MM.1S (cell line): ENCODE data around the gene NFAM1.

Experiments
- CTCF ChIP-seq: fragments of 300-600 bp; sonication (generic); IDR thresholded peaks from 2 replicates; pipeline ENCODE4 v1.5.1; 2016; ENCODE audit warnings: antibody characterized with exemption, low read length, mixed read lengths
- EZH2 ChIP-seq: fragments of 300-600 bp; sonication (generic); optimal IDR thresholded peaks from 2 replicates; pipeline ENCODE3; 2017; ENCODE audit warnings: low read depth, mild to moderate bottlenecking, antibody characterized with exemption, low read length, mixed read lengths
- EZH2phosphoT487 ChIP-seq: fragments of 300-600 bp; sonication (generic); IDR thresholded peaks from 2 replicates; pipeline ENCODE4 v1.6.1; 2018; ENCODE audit warnings: antibody characterized with exemption, low read length

GRCh38 chr22:42371099-42371498 is 61.1 kb downstream of the NFAM1 start:
- TF ChIP-seq CTCF: no peak
- no peak for TF ChIP-seq EZH2
- no peak for TF ChIP-seq EZH2phosphoT487
